HCT116 (cell line): ENCODE measurements around the gene DCP2. TPM values are rescaled to one million over a fixed set of nuclear protein-coding genes. Genes with fewer than 3 reads are reported as not detected.
A peak's percentile ranks its signal among the peaks of the same experiment; 100 is the strongest.

Experiments
- ATAC-seq: fragments of 200-7000 bp; cut with Tn5 transposase; 2 replicates; pipeline ENCODE4 v1.9.1; 2020; ENCODE audit warnings: mild to moderate bottlenecking, moderate library complexity
- BruUV-seq: library from RNA; stranded (reverse); fragments of 400-500 nt; replicated peaks from 2 replicates; lab custom pipeline; 2021; lab: Mats Ljungman, UMichigan
- CTCF ChIA-PET: fragments of 300-600 bp; sonication (Branson Sonifier 250); formaldehyde crosslinking; loops from one replicate; lab custom pipeline; 2021; ENCODE audit warnings: antibody characterized with exemption; lab: Charles Lee
- POLR2A ChIA-PET: fragments of 300-600, 350-600 bp; sonication (Branson Sonifier 250); formaldehyde crosslinking; loops from one replicate; lab custom pipeline; 2021; ENCODE audit warnings: antibody characterized with exemption; lab: Charles Lee
- RAD21 ChIA-PET, 2 experiments: fragments of 300-600 bp; sonication (Branson Sonifier 250); formaldehyde crosslinking; loops; one replicate each; lab custom pipeline; 2023; ENCODE audit warnings: low total read pairs in 2 of 2; ENCODE audit not compliant: uncharacterized antibody in 2 of 2, unreplicated experiment in 2 of 2, low non-redundant PET in 1 of 2; lab: Charles Lee
- DNase-seq: peaks from one replicate; pipeline ENCODE4 v3.0.0-alpha.2; 2010; ENCODE audit warnings: low read depth, low spot score
- H2AFZ ChIP-seq: fragments of 200-600 bp; shearing (Covaris generic), sonication (generic); 2 replicates; pipeline ENCODE4 v1.6.1; 2017; ENCODE audit warnings: low read depth, mixed run types, mixed read lengths, antibody characterized with exemption, low read length; ENCODE audit not compliant: poor library complexity, severe bottlenecking
- H3K27ac ChIP-seq: 2 replicates; pipeline ENCODE4 v1.5.1; 2012; ENCODE audit warnings: low read depth, low read length
- H3K27me3 ChIP-seq: fragments of 200-600 bp; sonication (generic); 2 replicates; pipeline ENCODE4 v1.6.1; 2016; ENCODE audit warnings: mixed run types, low read length, mixed read lengths; ENCODE audit not compliant: insufficient read depth
- H3K36me3 ChIP-seq, 2 experiments: fragments of 200-500 bp in 1 of 2; fragments of 200-600 bp in 1 of 2; sonication (Bioruptor generic) in 1 of 2; sonication (generic) in 1 of 2; 2 replicates each; pipeline versions ENCODE4 v1.5.1 to v1.6.1; 2014 to 2016; ENCODE audit warnings: low read length in 2 of 2, inconsistent platforms in 1 of 2, mixed read lengths in 1 of 2, mixed run types in 1 of 2; ENCODE audit not compliant: insufficient read depth in 2 of 2, control insufficient read depth in 1 of 2
- H3K4me1 ChIP-seq, 2 experiments: fragments of 200-600 bp in 1 of 2; sonication (generic) in 1 of 2; 2 replicates each; pipeline versions ENCODE4 v1.5.1 to v1.6.1; 2012 to 2017; ENCODE audit warnings: low read length in 2 of 2, inconsistent platforms in 1 of 2, mild to moderate bottlenecking in 1 of 2, mixed read lengths in 1 of 2, mixed run types in 1 of 2, moderate library complexity in 1 of 2; ENCODE audit not compliant: insufficient read depth in 2 of 2, control insufficient read depth in 1 of 2
- H3K4me2 ChIP-seq: fragments of 200-600 bp; sonication (generic); 2 replicates; pipeline ENCODE4 v1.6.1; 2017; ENCODE audit warnings: mixed run types, low read length, mixed read lengths
- H3K4me3 ChIP-seq, 2 experiments: fragments of 200-600 bp in 1 of 2; sonication (generic) in 1 of 2; replicated peaks in 1 of 2; 2 replicates each; pipeline ENCODE4 v1.5.1; 2011 to 2016; ENCODE audit warnings: low read length in 2 of 2, control low read depth in 1 of 2, low read depth in 1 of 2, mild to moderate bottlenecking in 1 of 2, mixed read lengths in 1 of 2, mixed run types in 1 of 2
- H3K79me2 ChIP-seq: fragments of 200-600 bp; sonication (generic); 2 replicates; pipeline ENCODE4 v1.6.1; 2017; ENCODE audit warnings: mild to moderate bottlenecking, mixed run types, low read length, moderate library complexity, mixed read lengths; ENCODE audit not compliant: insufficient read depth
- H3K9ac ChIP-seq: fragments of 200-600 bp; sonication (generic); 2 replicates; pipeline ENCODE4 v1.6.1; 2016; ENCODE audit warnings: low read length, mixed read lengths
- H3K9me2 ChIP-seq: fragments of 200-600 bp; sonication (generic), shearing (Covaris generic); 2 replicates; pipeline ENCODE4 v1.6.1; 2017; ENCODE audit warnings: mixed run types, mild to moderate bottlenecking, moderate library complexity; ENCODE audit not compliant: insufficient read depth
- H3K9me3 ChIP-seq, 2 experiments: fragments of 200-500 bp in 1 of 2; fragments of 200-600 bp in 1 of 2; sonication (Bioruptor generic) in 1 of 2; sonication (generic) in 1 of 2; 2 replicates each; pipeline ENCODE4 v1.6.1; 2014 to 2017; ENCODE audit warnings: low read length in 2 of 2, mixed read lengths in 2 of 2, inconsistent platforms in 1 of 2, low read depth in 1 of 2, mild to moderate bottlenecking in 1 of 2, mixed run types in 1 of 2, moderate library complexity in 1 of 2; ENCODE audit not compliant: control insufficient read depth in 1 of 2, insufficient read depth in 1 of 2
- H4K20me1 ChIP-seq: fragments of 200-600 bp; sonication (generic), shearing (Covaris generic); 2 replicates; pipeline ENCODE4 v1.6.1; 2017; ENCODE audit warnings: mixed run types, mild to moderate bottlenecking, moderate library complexity; ENCODE audit not compliant: insufficient read depth
- ATF3 ChIP-seq: IDR thresholded peaks from 2 replicates; pipeline ENCODE4 v1.6.1; 2012
- CEBPB ChIP-seq: IDR thresholded peaks from 2 replicates; pipeline ENCODE4 v1.6.1; 2012; ENCODE audit warnings: low read depth
- FOSL1 ChIP-seq: IDR thresholded peaks from 2 replicates; pipeline ENCODE4 v1.6.1; 2012; ENCODE audit warnings: low read depth
- POLR2A ChIP-seq: IDR thresholded peaks from 2 replicates; pipeline ENCODE4 v1.7.0; 2011; ENCODE audit warnings: borderline replicate concordance; ENCODE audit not compliant: insufficient read depth, insufficient read length; ENCODE audit errors: extremely low read depth
- RAD21 ChIP-seq: IDR thresholded peaks from 2 replicates; pipeline ENCODE4 v1.6.1; 2012; ENCODE audit warnings: low read depth, mild to moderate bottlenecking
- REST ChIP-seq: IDR thresholded peaks from 2 replicates; pipeline ENCODE4 v1.6.1; 2012; ENCODE audit warnings: low read depth
- SIN3A ChIP-seq: IDR thresholded peaks from 2 replicates; pipeline ENCODE4 v1.6.1; 2012; ENCODE audit warnings: low read depth
- ZBTB33 ChIP-seq: IDR thresholded peaks from 2 replicates; pipeline ENCODE4 v1.6.1; 2011; ENCODE audit warnings: mild to moderate bottlenecking, low read length, moderate library complexity; ENCODE audit not compliant: insufficient replicate concordance; ENCODE audit errors: extremely low read depth
- ZFX ChIP-seq: fragments of 450-650 bp; IDR thresholded peaks from 2 replicates; pipeline ENCODE4 v1.6.1; 2017
- ZNF274 ChIP-seq: fragments of 200-500 bp; sonication (Bioruptor generic); IDR thresholded peaks from 2 replicates; pipeline ENCODE4 v1.6.1; 2014; ENCODE audit warnings: mild to moderate bottlenecking, low read depth, low read length, inconsistent platforms
- intact Hi-C: fragments of 100-400 bp; cut with micrococcal nuclease; formaldehyde crosslinking; loops from 2 replicates; pipeline ENCODE4 v1.10.0; 2022
- total RNA-seq: library from RNA; stranded (reverse); gene quantifications from one replicate; pipeline ENCODE4 v1.2.1, GENCODE V29; 2021; ENCODE audit not compliant: unreplicated experiment

DCP2 gene
- total RNA-seq, 1 experiment from 2014 or later, result 57.1 TPM

- BruUV-seq, result no TSS peak
- ATAC-seq, result no peak
- TF ChIP-seq ZFX (no peak), ZNF274 (no peak), ZBTB33 (no peak), CEBPB (no peak), POLR2A (no peak)
- TF ChIP-seq, all 23 proteins: peak for 0
These were observed 71.4 kb downstream of the DCP2 start for GRCh38 chr5:113047733-113048652.

GRCh38 chr5:113048931-113049330, 72.3 kb downstream of the DCP2 start:
- Histone ChIP-seq H3K9ac (no peak overlapping the region), H3K9me3 (no peaks in the 10 kb centered on the region), H3K4me3 (no peak overlapping the region), H3K4me2 (no peak overlapping the region), H3K27ac (no peak overlapping the region), H3K79me2 (no peaks in the 10 kb centered on the region), H3K4me1 (peaks cover 6 to 19% of the 10 kb centered on the region in 2 experiments; a peak in 3 of 4 replicates), H4K20me1 (no peaks in the 10 kb centered on the region), H3K9me2 (no peaks in the 10 kb centered on the region), H2AFZ (no peak overlapping the region), H3K36me3 (0 out of 4 replicates have a peak, but pooled peaks cover 0 to 4% of the 10 kb centered on the region in 2 experiments), H3K27me3 (no peaks in the 10 kb centered on the region)
- no TSS peak for BruUV-seq
- ATAC-seq (no peak), DNase-seq (no peak)
- ChIA-PET RAD21 (no interaction called here), CTCF (no interaction called here), POLR2A (no interaction called here)
- intact Hi-C loops, result no loop called here
- TF ChIP-seq REST, result no peak
- TF ChIP-seq ZBTB33, result no peak
- no peak for TF ChIP-seq SIN3A
- no peak for TF ChIP-seq FOSL1
- TF ChIP-seq RAD21, result no peak
- no peak for TF ChIP-seq ATF3

More at GRCh38 chr5:113047733-113048652, 71.4 kb downstream of the DCP2 start:
- CTCF ChIA-PET, result no interaction called here
- no peak overlapping the region for H3K4me3 ChIP-seq
- no peaks in the 10 kb centered on the region for H3K27me3 ChIP-seq
- RAD21 ChIA-PET, result no interaction called here
- POLR2A ChIA-PET, result no interaction called here
- no peaks in the 10 kb centered on the region for H3K9me3 ChIP-seq
- H2AFZ ChIP-seq, result no peak overlapping the region
- H3K36me3 ChIP-seq, result 0 out of 4 replicates have a peak, but pooled peaks cover 0 to 4% of the 10 kb centered on the region in 2 experiments
- H3K4me2 ChIP-seq, result peak overlapping the region; percentile 41
- no peaks in the 10 kb centered on the region for H3K79me2 ChIP-seq
- no peak overlapping the region for H3K9ac ChIP-seq
- no peak overlapping the region for H3K27ac ChIP-seq
- no peaks in the 10 kb centered on the region for H3K9me2 ChIP-seq
- intact Hi-C loops, result no loop called here
- H4K20me1 ChIP-seq, result no peaks in the 10 kb centered on the region
- no peak for DNase-seq
- peaks cover 6 to 19% of the 10 kb centered on the region in 2 experiments; a peak in 3 of 4 replicates for H3K4me1 ChIP-seq
